ENCODE measurements around the gene KIAA0825. TPM values are rescaled to one million over a fixed set of nuclear protein-coding genes. Genes with fewer than 3 reads are reported as not detected.

KIAA0825 gene
- polyA plus RNA-seq, 2 donors = 0.29 to 0.38 TPM

GRCh38 chr5:94283093-94283492 is 335.3 kb downstream of the KIAA0825 start:
- 85 to 91% methylated on average over 2 of the region's 2 CpGs for WGBS, 2 donors
- no peaks in the 10 kb centered on the region for H3K36me3 ChIP-seq (ENCODE audit: control insufficient read depth in 2 of 2, insufficient read depth in 2 of 2, low read length in 1 of 2)
- no peaks in the 10 kb centered on the region for H3K27me3 ChIP-seq (ENCODE audit: control insufficient read depth in 1 of 2, insufficient read depth in 2 of 2, low read length in 2 of 2)
- H3K4me3 ChIP-seq (ENCODE audit: low read depth in 1 of 2, low read length in 2 of 2) = no peak overlapping the region
- no peak overlapping the region for H3K27ac ChIP-seq (ENCODE audit: low read depth in 2 of 2, low read length in 1 of 2)
- H3K9me3 ChIP-seq (ENCODE audit: control insufficient read depth in 2 of 2, insufficient read depth in 1 of 2, low read depth in 1 of 2, low read length in 1 of 2) = no peaks in the 10 kb centered on the region
- H3K4me1 ChIP-seq (ENCODE audit: control insufficient read depth in 2 of 2, insufficient read depth in 2 of 2, low read length in 1 of 2) = no peaks in the 10 kb centered on the region

DNA sequence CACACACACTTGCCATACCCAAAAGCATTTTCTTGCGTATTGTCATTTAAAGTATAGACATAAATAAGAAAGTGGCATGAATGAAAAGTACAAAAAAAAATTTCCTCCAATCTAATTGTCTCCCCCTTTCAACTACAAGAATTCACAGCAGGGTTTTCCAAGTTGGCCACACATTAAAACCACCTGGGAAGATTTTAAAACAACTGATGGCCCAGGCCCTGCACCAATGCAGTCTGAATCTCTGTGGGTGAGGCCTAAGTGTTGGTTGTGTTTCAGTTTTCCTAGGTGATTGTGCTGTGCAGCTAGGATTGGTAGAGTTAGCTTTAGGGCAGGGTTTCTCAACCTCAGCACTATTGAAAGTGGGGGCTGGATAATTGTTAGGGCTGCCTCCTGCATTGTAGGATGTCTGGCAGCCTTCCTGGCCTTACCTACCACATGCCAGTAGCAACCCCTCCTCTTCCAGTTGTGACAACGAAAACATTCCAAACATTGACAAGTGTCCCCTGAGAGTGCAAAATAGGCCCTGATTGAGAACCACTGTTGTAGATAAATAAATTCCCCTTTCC is 337.1 kb downstream of the KIAA0825 start:
- H3K27ac ChIP-seq (ENCODE audit: low read depth in 2 of 2, low read length in 1 of 2) = no peak overlapping the region
- no peaks in the 10 kb centered on the region for H3K4me1 ChIP-seq (ENCODE audit: control insufficient read depth in 2 of 2, insufficient read depth in 2 of 2, low read length in 1 of 2)
- H3K4me3 ChIP-seq (ENCODE audit: low read depth in 1 of 2, low read length in 2 of 2) = no peak overlapping the region
- H3K27me3 ChIP-seq (ENCODE audit: control insufficient read depth in 1 of 2, insufficient read depth in 2 of 2, low read length in 2 of 2) = no peaks in the 10 kb centered on the region
- WGBS, 2 donors = 87 to 88% methylated on average over 2 of the region's 2 CpGs
- no peaks in the 10 kb centered on the region for H3K9me3 ChIP-seq (ENCODE audit: control insufficient read depth in 2 of 2, insufficient read depth in 1 of 2, low read depth in 1 of 2, low read length in 1 of 2)
- H3K36me3 ChIP-seq (ENCODE audit: control insufficient read depth in 2 of 2, insufficient read depth in 2 of 2, low read length in 1 of 2) = no peaks in the 10 kb centered on the region

GRCh38 chr5:94276751-94277150 is 341.7 kb downstream of the KIAA0825 start:
- no peaks in the 10 kb centered on the region for H3K36me3 ChIP-seq (ENCODE audit: control insufficient read depth in 2 of 2, insufficient read depth in 2 of 2, low read length in 1 of 2)
- 75 to 82% methylated on average over 1 of the region's 1 CpG for WGBS, 2 donors

DNA sequence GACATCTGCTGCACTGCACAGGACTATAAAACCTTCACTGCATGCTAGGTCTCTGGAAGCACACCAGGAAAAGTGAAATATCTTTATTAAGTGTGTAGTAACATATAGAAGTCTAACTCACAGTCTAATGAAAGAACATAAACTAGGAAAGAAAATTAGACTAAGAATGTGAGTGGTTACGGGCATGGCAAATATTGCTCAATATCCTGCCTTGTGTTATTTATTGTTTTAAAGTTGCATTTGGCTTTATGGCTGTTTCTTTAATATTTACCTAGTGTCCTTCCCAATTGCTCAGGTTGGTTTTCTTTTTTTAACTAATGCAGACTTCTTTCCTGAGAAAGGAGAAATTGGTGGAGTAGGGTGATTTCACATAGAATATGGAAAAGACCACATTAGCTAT is 342.4 kb downstream of the KIAA0825 start:
- Histone ChIP-seq H3K9me3 (ENCODE audit: control insufficient read depth in 2 of 2, insufficient read depth in 1 of 2, low read depth in 1 of 2, low read length in 1 of 2) (no peaks in the 10 kb centered on the region), H3K36me3 (ENCODE audit: control insufficient read depth in 2 of 2, insufficient read depth in 2 of 2, low read length in 1 of 2) (no peaks in the 10 kb centered on the region), H3K4me3 (ENCODE audit: low read depth in 1 of 2, low read length in 2 of 2) (no peak overlapping the region), H3K4me1 (ENCODE audit: control insufficient read depth in 2 of 2, insufficient read depth in 2 of 2, low read length in 1 of 2) (no peaks in the 10 kb centered on the region), H3K27me3 (ENCODE audit: control insufficient read depth in 1 of 2, insufficient read depth in 2 of 2, low read length in 2 of 2) (no peaks in the 10 kb centered on the region), H3K27ac (ENCODE audit: low read depth in 2 of 2, low read length in 1 of 2) (no peak overlapping the region)
- WGBS, 2 donors = 82 to 86% methylated on average over 1 of the region's 1 CpG

More at GRCh38 chr5:94276751-94277150, 341.7 kb downstream of the KIAA0825 start:
- Histone ChIP-seq H3K4me1 (ENCODE audit: control insufficient read depth in 2 of 2, insufficient read depth in 2 of 2, low read length in 1 of 2) (no peaks in the 10 kb centered on the region), H3K27ac (ENCODE audit: low read depth in 2 of 2, low read length in 1 of 2) (no peak overlapping the region), H3K9me3 (ENCODE audit: control insufficient read depth in 2 of 2, insufficient read depth in 1 of 2, low read depth in 1 of 2, low read length in 1 of 2) (no peaks in the 10 kb centered on the region), H3K27me3 (ENCODE audit: control insufficient read depth in 1 of 2, insufficient read depth in 2 of 2, low read length in 2 of 2) (no peaks in the 10 kb centered on the region), H3K4me3 (ENCODE audit: low read depth in 1 of 2, low read length in 2 of 2) (no peak overlapping the region)

DNA sequence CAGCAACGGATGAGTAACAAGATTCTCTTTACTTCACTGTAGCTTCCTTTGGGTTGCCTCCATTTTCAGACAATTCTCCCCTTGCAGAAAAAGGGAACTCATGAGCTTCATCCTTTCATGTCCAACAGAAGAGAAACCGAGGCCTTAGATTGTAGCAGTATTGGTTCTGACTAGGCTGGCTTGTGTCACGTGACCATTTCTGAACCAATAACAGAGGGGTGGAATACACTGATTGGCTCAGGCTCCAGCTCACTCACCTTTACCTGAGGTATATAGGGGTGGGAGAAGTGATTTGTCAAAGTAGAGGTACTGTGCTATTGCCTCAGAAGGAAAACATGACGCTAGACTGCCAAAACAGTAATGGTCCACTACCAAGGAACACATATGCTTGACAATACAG is 343.7 kb downstream of the KIAA0825 start:
- no peaks in the 10 kb centered on the region for H3K36me3 ChIP-seq (ENCODE audit: control insufficient read depth in 2 of 2, insufficient read depth in 2 of 2, low read length in 1 of 2)

DNA sequence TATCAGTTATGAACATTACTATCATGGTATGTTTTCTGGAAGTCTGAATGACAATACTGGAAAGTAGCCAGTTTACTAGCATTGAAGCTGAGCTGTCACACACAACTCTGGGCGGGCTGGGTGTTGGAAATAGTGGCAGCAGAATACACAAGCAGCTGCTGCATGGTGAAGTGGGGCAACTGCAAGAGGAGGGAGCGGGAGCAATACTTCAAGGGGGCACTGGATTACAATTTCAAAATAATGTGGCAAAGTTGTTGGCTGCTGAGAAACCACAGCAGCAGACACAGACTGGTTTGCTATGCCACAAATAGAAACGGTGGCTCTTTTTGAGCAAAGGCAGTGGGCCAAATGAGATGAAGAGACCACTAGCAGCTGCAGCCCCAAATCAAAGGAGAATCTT is 350.2 kb downstream of the KIAA0825 start:
- Histone ChIP-seq H3K36me3 (ENCODE audit: control insufficient read depth in 2 of 2, insufficient read depth in 2 of 2, low read length in 1 of 2) (no peaks in the 10 kb centered on the region), H3K27me3 (ENCODE audit: control insufficient read depth in 1 of 2, insufficient read depth in 2 of 2, low read length in 2 of 2) (no peaks in the 10 kb centered on the region), H3K4me1 (ENCODE audit: control insufficient read depth in 2 of 2, insufficient read depth in 2 of 2, low read length in 1 of 2) (no peaks in the 10 kb centered on the region), H3K4me3 (ENCODE audit: low read depth in 1 of 2, low read length in 2 of 2) (no peak overlapping the region), H3K9me3 (ENCODE audit: control insufficient read depth in 2 of 2, insufficient read depth in 1 of 2, low read depth in 1 of 2, low read length in 1 of 2) (no peaks in the 10 kb centered on the region), H3K27ac (ENCODE audit: low read depth in 2 of 2, low read length in 1 of 2) (no peak overlapping the region)
- 78 to 84% methylated on average over 3 of the region's 3 CpGs for WGBS, 2 donors

More for the DNA sequence above, 343.7 kb downstream of the KIAA0825 start:
- Histone ChIP-seq H3K9me3 (ENCODE audit: control insufficient read depth in 2 of 2, insufficient read depth in 1 of 2, low read depth in 1 of 2, low read length in 1 of 2) (no peaks in the 10 kb centered on the region), H3K27ac (ENCODE audit: low read depth in 2 of 2, low read length in 1 of 2) (no peak overlapping the region), H3K4me3 (ENCODE audit: low read depth in 1 of 2, low read length in 2 of 2) (no peak overlapping the region), H3K4me1 (ENCODE audit: control insufficient read depth in 2 of 2, insufficient read depth in 2 of 2, low read length in 1 of 2) (no peaks in the 10 kb centered on the region), H3K27me3 (ENCODE audit: control insufficient read depth in 1 of 2, insufficient read depth in 2 of 2, low read length in 2 of 2) (no peaks in the 10 kb centered on the region)
- whole genome bisulfite sequencing, 2 donors = 93 to 96% methylated on average over 4 of the region's 4 CpGs

GRCh38 chr5:94267350-94267899 is 351.0 kb downstream of the KIAA0825 start:
- Histone ChIP-seq H3K9me3 (ENCODE audit: control insufficient read depth in 2 of 2, insufficient read depth in 1 of 2, low read depth in 1 of 2, low read length in 1 of 2) (no peaks in the 10 kb centered on the region), H3K36me3 (ENCODE audit: control insufficient read depth in 2 of 2, insufficient read depth in 2 of 2, low read length in 1 of 2) (no peaks in the 10 kb centered on the region), H3K4me1 (ENCODE audit: control insufficient read depth in 2 of 2, insufficient read depth in 2 of 2, low read length in 1 of 2) (no peaks in the 10 kb centered on the region), H3K27ac (ENCODE audit: low read depth in 2 of 2, low read length in 1 of 2) (no peak overlapping the region), H3K4me3 (ENCODE audit: low read depth in 1 of 2, low read length in 2 of 2) (no peak overlapping the region), H3K27me3 (ENCODE audit: control insufficient read depth in 1 of 2, insufficient read depth in 2 of 2, low read length in 2 of 2) (no peaks in the 10 kb centered on the region)
- WGBS, 2 donors = 79 to 87% methylated on average over 4 of the region's 4 CpGs

GRCh38 chr5:94266170-94266569 is 352.2 kb downstream of the KIAA0825 start:
- no peaks in the 10 kb centered on the region for H3K36me3 ChIP-seq (ENCODE audit: control insufficient read depth in 2 of 2, insufficient read depth in 2 of 2, low read length in 1 of 2)
- no peaks in the 10 kb centered on the region for H3K27me3 ChIP-seq (ENCODE audit: control insufficient read depth in 1 of 2, insufficient read depth in 2 of 2, low read length in 2 of 2)

GRCh38 chr5:94263068-94263467 is 355.3 kb downstream of the KIAA0825 start:
- Histone ChIP-seq H3K4me3 (ENCODE audit: low read depth in 1 of 2, low read length in 2 of 2) (no peak overlapping the region), H3K4me1 (ENCODE audit: control insufficient read depth in 2 of 2, insufficient read depth in 2 of 2, low read length in 1 of 2) (no peaks in the 10 kb centered on the region), H3K27ac (ENCODE audit: low read depth in 2 of 2, low read length in 1 of 2) (no peak overlapping the region), H3K9me3 (ENCODE audit: control insufficient read depth in 2 of 2, insufficient read depth in 1 of 2, low read depth in 1 of 2, low read length in 1 of 2) (peaks cover 0 to 2% of the 10 kb centered on the region in 2 donors), H3K27me3 (ENCODE audit: control insufficient read depth in 1 of 2, insufficient read depth in 2 of 2, low read length in 2 of 2) (no peaks in the 10 kb centered on the region), H3K36me3 (ENCODE audit: control insufficient read depth in 2 of 2, insufficient read depth in 2 of 2, low read length in 1 of 2) (no peaks in the 10 kb centered on the region)
- 62 to 67% methylated on average over 1 of the region's 1 CpG for WGBS, 2 donors

More at GRCh38 chr5:94266170-94266569, 352.2 kb downstream of the KIAA0825 start:
- H3K27ac ChIP-seq (ENCODE audit: low read depth in 2 of 2, low read length in 1 of 2) = no peak overlapping the region
- H3K9me3 ChIP-seq (ENCODE audit: control insufficient read depth in 2 of 2, insufficient read depth in 1 of 2, low read depth in 1 of 2, low read length in 1 of 2) = no peaks in the 10 kb centered on the region
- no peak overlapping the region for H3K4me3 ChIP-seq (ENCODE audit: low read depth in 1 of 2, low read length in 2 of 2)
- H3K4me1 ChIP-seq (ENCODE audit: control insufficient read depth in 2 of 2, insufficient read depth in 2 of 2, low read length in 1 of 2) = no peaks in the 10 kb centered on the region

DNA sequence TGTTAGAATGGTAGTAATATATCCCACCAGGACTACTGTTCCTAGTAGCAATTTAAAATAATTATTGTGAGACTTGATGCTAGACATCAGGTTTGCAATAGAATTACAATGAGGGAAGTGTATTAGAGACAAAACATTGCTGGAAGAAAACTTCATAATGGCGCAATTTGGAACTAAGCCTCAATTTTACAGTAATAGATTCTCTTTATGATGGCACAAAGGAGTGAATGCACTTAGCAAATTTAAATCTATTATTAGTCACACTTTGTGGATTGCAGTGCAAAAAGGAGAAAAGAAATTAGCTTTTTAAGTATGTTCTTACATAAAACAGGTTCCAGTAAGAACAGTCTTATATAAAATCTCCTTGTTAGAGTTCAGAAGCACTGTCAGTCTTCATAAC is 358.3 kb downstream of the KIAA0825 start:
- WGBS, 2 donors = 95 to 98% methylated on average over 1 of the region's 1 CpG
- Histone ChIP-seq H3K4me1 (ENCODE audit: control insufficient read depth in 2 of 2, insufficient read depth in 2 of 2, low read length in 1 of 2) (no peaks in the 10 kb centered on the region), H3K9me3 (ENCODE audit: control insufficient read depth in 2 of 2, insufficient read depth in 1 of 2, low read depth in 1 of 2, low read length in 1 of 2) (peaks cover 0 to 2% of the 10 kb centered on the region in 2 donors), H3K27ac (ENCODE audit: low read depth in 2 of 2, low read length in 1 of 2) (no peak overlapping the region), H3K36me3 (ENCODE audit: control insufficient read depth in 2 of 2, insufficient read depth in 2 of 2, low read length in 1 of 2) (no peaks in the 10 kb centered on the region), H3K27me3 (ENCODE audit: control insufficient read depth in 1 of 2, insufficient read depth in 2 of 2, low read length in 2 of 2) (no peaks in the 10 kb centered on the region), H3K4me3 (ENCODE audit: low read depth in 1 of 2, low read length in 2 of 2) (no peak overlapping the region)

All from esophagus (tissue), 2 donors.